HepG2 (cell line): ENCODE measurements around the gene LYSMD1. TPM values are rescaled to one million over a fixed set of nuclear protein-coding genes. Genes with fewer than 3 reads are reported as not detected.

Source experiments
- DZIP1 ChIP-seq: sonication (generic); formaldehyde crosslinking; IDR thresholded peaks from 2 replicates; pipeline ENCODE4 v1.5.0; 2020; ENCODE audit warnings: mild to moderate bottlenecking, missing genetic modification reagents
- EP300 ChIP-seq, 3 experiments: sonication (generic) in 1 of 3; formaldehyde crosslinking in 1 of 3; IDR thresholded peaks; 2 replicates each; pipeline versions ENCODE4 v1.5.1 to v1.6.1; 2011 to 2020; ENCODE audit warnings: low read depth in 2 of 3, low read length in 2 of 3, borderline replicate concordance in 1 of 3, improper control_type of control experiment in 1 of 3, mild to moderate bottlenecking in 1 of 3, missing genetic modification reagents in 1 of 3, moderate library complexity in 1 of 3
- ETS1 ChIP-seq: sonication (generic); formaldehyde crosslinking; IDR thresholded peaks from 2 replicates; pipeline ENCODE4 v1.4.0; 2020; ENCODE audit warnings: missing genetic modification reagents
- EZH2 ChIP-seq: conservative IDR thresholded peaks from 2 replicates; pipeline ENCODE4 v1.6.1; 2012; ENCODE audit warnings: mild to moderate bottlenecking, low read depth, low read length, moderate library complexity
- JDP2 ChIP-seq: sonication (generic); formaldehyde crosslinking; IDR thresholded peaks from 2 replicates; pipeline ENCODE4 v1.8.1; 2022; ENCODE audit warnings: missing genetic modification reagents, borderline replicate concordance
- POLR2A ChIP-seq, 2 experiments: IDR thresholded peaks; 2 replicates each; pipeline ENCODE4 v1.6.1; 2011; ENCODE audit warnings: low read depth in 2 of 2, low read length in 2 of 2, mild to moderate bottlenecking in 1 of 2, moderate library complexity in 1 of 2; ENCODE audit not compliant: insufficient read depth in 1 of 2
- POLR2G ChIP-seq: fragments of 200-400 bp; formaldehyde crosslinking; IDR thresholded peaks from 2 replicates; pipeline ENCODE4 v1.6.1; 2018; ENCODE audit warnings: mild to moderate bottlenecking, low read depth, low read length, moderate library complexity
- PPARG ChIP-seq: conservative IDR thresholded peaks from 2 replicates; pipeline ENCODE4 v1.6.1; 2016; ENCODE audit warnings: missing biosample characterization, missing genetic modification reagents
- RERE ChIP-seq: IDR thresholded peaks from 2 replicates; pipeline ENCODE4 v1.6.1; 2016; ENCODE audit warnings: low read depth, missing genetic modification reagents, missing compliant biosample characterization
- SOX5 ChIP-seq: IDR thresholded peaks from 2 replicates; pipeline ENCODE4 v1.6.1; 2016; ENCODE audit warnings: borderline replicate concordance
- SP2 ChIP-seq: sonication (generic); formaldehyde crosslinking; IDR thresholded peaks from 2 replicates; pipeline ENCODE4 v1.5.1; 2020; ENCODE audit warnings: mild to moderate bottlenecking, missing genetic modification reagents
- ZNF501 ChIP-seq: sonication (generic); formaldehyde crosslinking; IDR thresholded peaks from 2 replicates; pipeline ENCODE4 v1.5.1; 2020; ENCODE audit warnings: mild to moderate bottlenecking, moderate library complexity, missing genetic modification reagents
- ZNF614 ChIP-seq: IDR thresholded peaks from 2 replicates; pipeline ENCODE4 v1.6.1; 2018; ENCODE audit warnings: missing biosample characterization, missing genetic modification reagents, inconsistent platforms, borderline replicate concordance
- ZNF777 ChIP-seq: sonication (generic); formaldehyde crosslinking; IDR thresholded peaks from 2 replicates; pipeline ENCODE4 v1.4.0; 2020; ENCODE audit warnings: missing genetic modification reagents
- ZNF781 ChIP-seq: sonication (generic); formaldehyde crosslinking; IDR thresholded peaks from 2 replicates; pipeline ENCODE4 v1.5.1; 2020; ENCODE audit warnings: borderline replicate concordance, mild to moderate bottlenecking, missing genetic modification reagents; ENCODE audit errors: not compliant biosample characterization
- polyA plus RNA-seq, 8 experiments: library from polyadenylated mRNA; depleted of rRNA in 3 of 8; stranded (reverse) in 7 of 8; unstranded in 1 of 8; fragments of >200 nt; fragmentation: Illumina TruSeq in 4 of 8; extraction: Trizol in 4 of 8; gene quantifications; 2 replicates each; pipeline versions ENCODE4 v1.2.1 to v1.2.3, GENCODE V29; 2011 to 2016; ENCODE audit warnings: low read depth in 4 of 8, missing spikeins in 1 of 8, mixed read lengths in 1 of 8; ENCODE audit not compliant: insufficient read depth in 1 of 8
- total RNA-seq, 5 experiments: library from RNA; depleted of rRNA; stranded (reverse); fragments of >200 nt; fragmentation: Illumina TruSeq; extraction: Trizol; gene quantifications; 2 replicates each; pipeline ENCODE4 v1.2.3, GENCODE V29; 2016; ENCODE audit warnings: low read depth in 1 of 5
- TF ChIP-seq, protein P1 (sequence below): sonication (generic); formaldehyde crosslinking; IDR thresholded peaks from 2 replicates; pipeline ENCODE4 v1.4.0; 2020; ENCODE audit warnings: missing genetic modification reagents, borderline replicate concordance
- TF ChIP-seq, protein P2 (sequence below): IDR thresholded peaks from 2 replicates; pipeline ENCODE4 v1.6.1; 2012; ENCODE audit warnings: inconsistent platforms

Gene LYSMD1
- total and polyA plus RNA-seq, 2 of the 13 experiments (the other 11 are each of a cell fraction or from before 2014, with no cell fraction given): 3.8 to 4.8 TPM

- TF ChIP-seq POLR2A (IDR thresholded peaks at IDR 0.05; ENCODE audit: insufficient read depth in 1 of 2, low read depth in 2 of 2, low read length in 2 of 2): peak in 1 of 2 experiments; percentile 91
- TF ChIP-seq DZIP1: no peak
- TF ChIP-seq ZNF614: peak; percentile 81; the same call in 1 of the 2 replicates
- TF ChIP-seq EP300 (IDR thresholded peaks at IDR 0.05; ENCODE audit: low read depth in 2 of 2, low read length in 2 of 2): peak in 1 of 2 experiments; percentile 44; a peak in 1 of 4 replicates
- TF ChIP-seq EP300 (CRISPR knock-in tag; IDR thresholded peaks at IDR 0.05; ENCODE audit: borderline replicate concordance): no peak
- TF ChIP-seq EZH2: no peak
- TF ChIP-seq, protein P1, sequence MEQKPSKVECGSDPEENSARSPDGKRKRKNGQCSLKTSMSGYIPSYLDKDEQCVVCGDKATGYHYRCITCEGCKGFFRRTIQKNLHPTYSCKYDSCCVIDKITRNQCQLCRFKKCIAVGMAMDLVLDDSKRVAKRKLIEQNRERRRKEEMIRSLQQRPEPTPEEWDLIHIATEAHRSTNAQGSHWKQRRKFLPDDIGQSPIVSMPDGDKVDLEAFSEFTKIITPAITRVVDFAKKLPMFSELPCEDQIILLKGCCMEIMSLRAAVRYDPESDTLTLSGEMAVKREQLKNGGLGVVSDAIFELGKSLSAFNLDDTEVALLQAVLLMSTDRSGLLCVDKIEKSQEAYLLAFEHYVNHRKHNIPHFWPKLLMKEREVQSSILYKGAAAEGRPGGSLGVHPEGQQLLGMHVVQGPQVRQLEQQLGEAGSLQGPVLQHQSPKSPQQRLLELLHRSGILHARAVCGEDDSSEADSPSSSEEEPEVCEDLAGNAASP (CRISPR knock-in tag): peak; percentile 70
- TF ChIP-seq ZNF777: 0 out of 2 replicates have a peak, but pooled peaks have one; percentile 29
- TF ChIP-seq ZNF501: peak; percentile 81
- TF ChIP-seq, protein P2, sequence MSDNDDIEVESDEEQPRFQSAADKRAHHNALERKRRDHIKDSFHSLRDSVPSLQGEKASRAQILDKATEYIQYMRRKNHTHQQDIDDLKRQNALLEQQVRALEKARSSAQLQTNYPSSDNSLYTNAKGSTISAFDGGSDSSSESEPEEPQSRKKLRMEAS: peak; percentile 36
- 0 out of 2 replicates have a peak, but pooled peaks have one; percentile 75 for TF ChIP-seq ETS1
- TF ChIP-seq RERE (CRISPR knock-in tag): no peak
- peak; percentile 71; the same call in 1 of the 2 replicates for TF ChIP-seq PPARG
- no peak for TF ChIP-seq ZNF781 (CRISPR knock-in tag)
- TF ChIP-seq POLR2G: peak; percentile 94
- TF ChIP-seq SOX5 (CRISPR knock-in tag): peak; percentile 51; the same call in 1 of the 2 replicates
- no peak for TF ChIP-seq JDP2 (CRISPR knock-in tag)
- TF ChIP-seq SP2 (CRISPR knock-in tag): no peak
Observed at GRCh38 chr1:151189637-151190445, 24.1 kb upstream of the LYSMD1 start, which contains the start of gene VPS72 (continued).
